ENCODE measurements around the gene POLRMT.

- TF ChIP-seq CREB1 (CRISPR knock-in tag; IDR thresholded peaks at IDR 0.05; ENCODE audit: low read depth) (no peak), EZH2phosphoT487 (IDR thresholded peaks at IDR 0.05; ENCODE audit: unreplicated experiment) (no peak), EZH2 (IDR thresholded peaks at IDR 0.05; ENCODE audit: low read depth, unreplicated experiment) (no peak), CTCF (conservative IDR thresholded peaks at IDR 0.05; ENCODE audit: low read depth in 2 of 2) (no peak), JUNB (IDR thresholded peaks at IDR 0.05; ENCODE audit: unreplicated experiment) (no peak), REST (IDR thresholded peaks at IDR 0.05; ENCODE audit: unreplicated experiment) (no peak), ZNF331 (CRISPR knock-in tag; IDR thresholded peaks at IDR 0.05; ENCODE audit: low read depth) (no peak), POLR2AphosphoS5 (IDR thresholded peaks at IDR 0.05; ENCODE audit: low read depth) (no peak), ETS1 (IDR thresholded peaks at IDR 0.05) (no peak), ZNF114 (CRISPR knock-in tag; IDR thresholded peaks at IDR 0.05) (no peak), NANOG (IDR thresholded peaks at IDR 0.05; ENCODE audit: borderline replicate concordance) (no peak), ZNF462 (CRISPR knock-in tag; IDR thresholded peaks at IDR 0.05) (no peak)
These were observed 53.5 kb downstream of the POLRMT start for GRCh38 chr19:579842-580155.
